H9 (cell line): ENCODE data around the gene PVR. TPM values are rescaled to one million over a fixed set of nuclear protein-coding genes. Genes with fewer than 3 reads are reported as not detected.

Experiments
- DNase-seq: peaks from one replicate; pipeline ENCODE4 v3.0.0-alpha.2; 2017
- H2AFZ ChIP-seq: one replicate; pipeline ENCODE4 v1.6.1; 2013; ENCODE audit warnings: mild to moderate bottlenecking, low read length, control low read depth, moderate library complexity
- H2AK5ac ChIP-seq: 2 replicates; pipeline ENCODE4 v1.6.1; 2013; ENCODE audit warnings: low read length, control low read depth, mixed read lengths; ENCODE audit not compliant: insufficient read length
- H2BK120ac ChIP-seq: one replicate; pipeline ENCODE4 v1.6.1; 2013; ENCODE audit warnings: low read depth, mild to moderate bottlenecking, low read length, control low read depth, inconsistent platforms; ENCODE audit not compliant: poor library complexity, severe bottlenecking
- H2BK12ac ChIP-seq: 2 replicates; pipeline ENCODE4 v1.6.1; 2013; ENCODE audit warnings: low read length, control low read depth, mixed read lengths, low read depth; ENCODE audit not compliant: insufficient read length
- H2BK15ac ChIP-seq: 2 replicates; pipeline ENCODE4 v1.6.1; 2013; ENCODE audit warnings: low read depth, low read length, control low read depth
- H2BK20ac ChIP-seq: one replicate; pipeline ENCODE4 v1.6.1; 2013; ENCODE audit warnings: low read depth, mild to moderate bottlenecking, low read length, control low read depth, inconsistent platforms; ENCODE audit not compliant: poor library complexity, severe bottlenecking
- H2BK5ac ChIP-seq: 2 replicates; pipeline ENCODE4 v1.6.1; 2013; ENCODE audit warnings: low read length, control low read depth, mixed read lengths; ENCODE audit not compliant: insufficient read length
- H3K14ac ChIP-seq: 2 replicates; pipeline ENCODE4 v1.6.1; 2013; ENCODE audit warnings: low read length, control low read depth; ENCODE audit not compliant: insufficient read depth
- H3K18ac ChIP-seq: 2 replicates; pipeline ENCODE4 v1.6.1; 2013; ENCODE audit warnings: low read depth, mild to moderate bottlenecking, mixed read lengths, low read length, control low read depth; ENCODE audit not compliant: insufficient read length
- H3K23ac ChIP-seq: 2 replicates; pipeline ENCODE4 v1.6.1; 2013; ENCODE audit warnings: low read length, control low read depth, mixed read lengths, low read depth; ENCODE audit not compliant: insufficient read length
- H3K23me2 ChIP-seq: 2 replicates; pipeline ENCODE4 v1.6.1; 2013; ENCODE audit warnings: low read depth, mild to moderate bottlenecking, mixed read lengths, low read length, control low read depth; ENCODE audit not compliant: insufficient read length, poor library complexity, severe bottlenecking
- H3K27ac ChIP-seq: 2 replicates; pipeline ENCODE4 v1.5.1; 2013; ENCODE audit warnings: low read length, control low read depth, mixed read lengths, low read depth; ENCODE audit not compliant: insufficient read length
- H3K27me3 ChIP-seq: 2 replicates; pipeline ENCODE4 v1.6.1; 2013; ENCODE audit warnings: low read length, control low read depth, inconsistent platforms; ENCODE audit not compliant: insufficient read depth
- H3K4ac ChIP-seq: 2 replicates; pipeline ENCODE4 v1.6.1; 2013; ENCODE audit warnings: low read depth, mild to moderate bottlenecking, control low read depth, inconsistent platforms, low read length, moderate library complexity
- H3K4me1 ChIP-seq: 2 replicates; pipeline ENCODE4 v1.6.1; 2013; ENCODE audit warnings: low read length, control low read depth, inconsistent platforms; ENCODE audit not compliant: insufficient read depth
- H3K4me2 ChIP-seq: 2 replicates; pipeline ENCODE4 v1.6.1; 2013; ENCODE audit warnings: low read length, control low read depth, mixed read lengths; ENCODE audit not compliant: insufficient read length, insufficient read depth
- H3K56ac ChIP-seq: 2 replicates; pipeline ENCODE4 v1.6.1; 2013; ENCODE audit warnings: low read depth, mild to moderate bottlenecking, mixed read lengths, low read length, control low read depth; ENCODE audit not compliant: insufficient read length
- H3K79me1 ChIP-seq: 2 replicates; pipeline ENCODE4 v1.6.1; 2013; ENCODE audit warnings: low read depth, mild to moderate bottlenecking, moderate library complexity, low read length, control low read depth, inconsistent platforms; ENCODE audit not compliant: insufficient read depth, poor library complexity, severe bottlenecking
- H3K79me2 ChIP-seq: 2 replicates; pipeline ENCODE4 v1.6.1; 2013; ENCODE audit warnings: low read length, control low read depth, inconsistent platforms; ENCODE audit not compliant: insufficient read depth
- H3K9ac ChIP-seq: 2 replicates; pipeline ENCODE4 v1.6.1; 2013; ENCODE audit warnings: low read length, control low read depth, mixed read lengths; ENCODE audit not compliant: insufficient read length; ENCODE audit errors: extremely low read depth
- H3K9me3 ChIP-seq: one replicate; pipeline ENCODE4 v1.6.1; 2013; ENCODE audit warnings: low read depth, low read length, inconsistent platforms; ENCODE audit not compliant: control insufficient read depth
- H3T11ph ChIP-seq: one replicate; pipeline ENCODE4 v1.6.1; 2013; ENCODE audit warnings: mild to moderate bottlenecking, low read length, control low read depth, inconsistent platforms
- H4K20me1 ChIP-seq: one replicate; pipeline ENCODE4 v1.6.1; 2013; ENCODE audit not compliant: control insufficient read depth, insufficient read length, insufficient read depth
- H4K5ac ChIP-seq: 2 replicates; pipeline ENCODE4 v1.6.1; 2013; ENCODE audit warnings: low read depth, mild to moderate bottlenecking, mixed read lengths, low read length, control low read depth; ENCODE audit not compliant: insufficient read length
- H4K8ac ChIP-seq: replicated peaks from 2 replicates; pipeline ENCODE4 v1.6.1; 2013; ENCODE audit warnings: low read length, control low read depth, mixed read lengths, low read depth; ENCODE audit not compliant: insufficient read length
- H4K91ac ChIP-seq: 2 replicates; pipeline ENCODE4 v1.6.1; 2013; ENCODE audit warnings: low read depth, mild to moderate bottlenecking, moderate library complexity, mixed read lengths, low read length, control low read depth; ENCODE audit not compliant: insufficient read length
- H3K27ac Mint-ChIP-seq, 3 experiments: 2 replicates in 2 of 3; 3 replicates in 1 of 3; pipeline ENCODE4 v1.8.0; 2020 to 2021; ENCODE audit warnings: mixed read lengths in 3 of 3, mild to moderate bottlenecking in 1 of 3, moderate library complexity in 1 of 3
- H3K27me3 Mint-ChIP-seq: 2 replicates; pipeline ENCODE4 v1.8.0; 2021; ENCODE audit warnings: low read depth, mild to moderate bottlenecking, moderate library complexity, mixed read lengths
- H3K36me3 Mint-ChIP-seq, 3 experiments: 2 replicates in 2 of 3; 3 replicates in 1 of 3; pipeline ENCODE4 v1.8.0; 2020 to 2021; ENCODE audit warnings: low read depth in 3 of 3, mixed read lengths in 3 of 3; ENCODE audit not compliant: insufficient read depth in 1 of 3
- H3K4me1 Mint-ChIP-seq, 2 experiments: 2 replicates each; pipeline ENCODE4 v1.8.0; 2020; ENCODE audit warnings: mixed read lengths in 2 of 2
- H3K4me3 Mint-ChIP-seq, 2 experiments: 2 replicates in 1 of 2; 3 replicates in 1 of 2; pipeline ENCODE4 v1.8.0; 2020 to 2021; ENCODE audit warnings: mild to moderate bottlenecking in 2 of 2, mixed read lengths in 2 of 2, moderate library complexity in 1 of 2
- H3K9me3 Mint-ChIP-seq, 2 experiments: 2 replicates in 1 of 2; 3 replicates in 1 of 2; pipeline ENCODE4 v1.8.0; 2020; ENCODE audit warnings: mild to moderate bottlenecking in 2 of 2, mixed read lengths in 2 of 2, moderate library complexity in 1 of 2
- CTCF ChIP-seq: fragments of 200-600 bp; sonication (generic); conservative IDR thresholded peaks from 3 replicates; pipeline ENCODE4 v1.8.0; 2021; ENCODE audit warnings: antibody characterized with exemption, mild to moderate bottlenecking
- WGBS: extraction: QIAGEN DNeasy Blood & Tissue Kit; methylation state at CpG from one replicate; pipeline ENCODE4 v1.1.7; 2013; ENCODE audit warnings: missing lambda C conversion rate, low lambda C conversion rate, mixed read lengths; ENCODE audit not compliant: insufficient read length; ENCODE audit errors: extremely low coverage; 5-methylcytosine and 5-hydroxymethylcytosine counted together
- total RNA-seq: library from RNA; stranded (reverse); gene quantifications from 2 replicates; pipeline ENCODE4 v1.2.1, GENCODE V29; 2021

The PVR gene
- total RNA-seq, 1 experiment from 2014 or later = 29.2 TPM

GRCh38 chr19:44661205-44661604 lies 17.5 kb downstream of the PVR start:
- Histone ChIP-seq H4K91ac (no peak overlapping the region), H3K23ac (no peak overlapping the region), H3K4ac (no peak overlapping the region), H3K9ac (no peak overlapping the region), H2AFZ (no peak overlapping the region), H3K23me2 (no peaks in the 10 kb centered on the region), H2AK5ac (no peak overlapping the region), H3K27me3 (no peaks in the 10 kb centered on the region), H2BK120ac (no peak overlapping the region), H3T11ph (no peak overlapping the region), H3K4me2 (no peak overlapping the region), H3K79me1 (no peaks in the 10 kb centered on the region), H3K4me1 (no peaks in the 10 kb centered on the region), H2BK5ac (no peak overlapping the region), H3K79me2 (no peaks in the 10 kb centered on the region), H2BK20ac (no peak overlapping the region), H4K5ac (no peak overlapping the region), H3K27ac (no peak overlapping the region), H3K14ac (no peak overlapping the region), H4K20me1 (no peaks in the 10 kb centered on the region), H3K9me3 (no peaks in the 10 kb centered on the region), H4K8ac (no peak overlapping the region), H3K56ac (no peak overlapping the region), H2BK12ac (no peak overlapping the region), H3K18ac (no peak overlapping the region), H2BK15ac (no peak overlapping the region)
- DNase-seq = no peak
- 0 out of 7 replicates have a peak overlapping the region, but pooled peaks of 1 of the 3 experiments have one; percentile 35 for H3K27ac Mint-ChIP-seq
- H3K4me3 Mint-ChIP-seq = no peak overlapping the region
- no CpG with 5 or more reads among the region's 11 CpGs for WGBS
- no peaks in the 10 kb centered on the region; the same call in 1 of the 2 replicates for H3K27me3 Mint-ChIP-seq
- TF ChIP-seq CTCF = no peak
- H3K36me3 Mint-ChIP-seq = peaks cover 28 to 62% (median 44%) of the 10 kb centered on the region in 3 experiments; a peak in 6 of 7 replicates
- no peaks in the 10 kb centered on the region for H3K9me3 Mint-ChIP-seq
- H3K4me1 Mint-ChIP-seq = peaks cover 4 to 9% of the 10 kb centered on the region in 2 experiments; a peak in 3 of 4 replicates
